B cell (primary cell): ENCODE measurements around the gene ERC2.

Source experiments
- CTCF ChIP-seq: fragments of 200-600 bp; IDR thresholded peaks from one replicate; pipeline ENCODE4 v1.8.0; 2022; ENCODE audit warnings: antibody characterized with exemption, mild to moderate bottlenecking
- EZH2 ChIP-seq: IDR thresholded peaks from 2 replicates; pipeline ENCODE4 v1.6.1; 2012; ENCODE audit warnings: borderline replicate concordance, low read depth, mild to moderate bottlenecking, moderate library complexity, low read length; ENCODE audit not compliant: insufficient read depth, poor library complexity, severe bottlenecking

- TF ChIP-seq CTCF: no peak
- TF ChIP-seq EZH2: no peak
Observed at GRCh38 chr3:55686426-55687254, 781.6 kb downstream of the ERC2 start.
